Hypothalamus (tissue), 51 donors: ENCODE data around the gene COX4I1.

ENCODE experiments used
- DNase-seq, 51 donors: peaks; one replicate each; lab custom pipeline; 2025; lab: John Stamatoyannopoulos, UW

Gene COX4I1

DNA sequence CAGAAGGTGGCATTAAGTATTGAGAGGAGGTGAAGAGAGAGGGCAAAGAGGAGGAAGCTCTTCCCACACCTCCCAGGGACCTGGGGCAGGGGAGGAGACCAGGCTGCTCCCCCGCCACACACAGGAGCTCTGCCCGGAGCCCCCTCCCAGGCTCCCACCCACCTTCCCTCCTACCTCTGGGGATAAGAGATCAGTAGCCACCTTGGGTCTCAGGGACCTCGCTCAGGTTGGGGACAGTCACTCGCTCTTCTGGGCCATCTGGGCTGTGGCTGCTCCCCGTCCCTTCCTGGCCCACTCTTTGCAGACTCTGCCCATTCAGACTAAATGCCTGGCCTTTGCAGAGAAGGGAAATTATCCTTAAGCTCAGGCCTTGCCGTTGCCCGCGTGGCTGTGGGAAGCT, 33.7 kb upstream of the COX4I1 start:
- DNase-seq: no peak

- no peak for DNase-seq
These were observed 32.0 kb upstream of the COX4I1 start for GRCh38 chr16:85767531-85767930.

- DNase-seq: no peak
These were observed 31.3 kb upstream of the COX4I1 start for GRCh38 chr16:85768199-85768598.

DNA sequence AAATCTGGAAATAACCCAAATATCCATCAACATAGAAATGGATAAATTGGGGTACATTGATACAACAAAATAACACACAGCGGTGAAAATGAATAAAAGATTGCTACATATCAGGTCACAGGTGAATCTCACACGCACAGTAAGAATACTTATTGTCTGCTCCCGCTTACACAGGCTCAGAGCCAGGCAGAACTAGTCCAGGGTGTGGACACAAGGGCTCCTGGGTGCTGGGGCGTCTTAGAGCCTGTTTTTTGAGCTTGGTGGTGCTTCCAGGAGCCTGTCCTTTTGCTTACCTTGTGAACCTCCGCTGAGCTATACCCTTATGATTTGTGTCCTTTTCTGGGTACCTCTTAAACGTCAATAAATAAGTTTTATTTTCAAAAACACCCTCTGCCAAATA, 28.8 kb upstream of the COX4I1 start:
- no peak for DNase-seq

- DNase-seq: no peak
These were observed 26.5 kb upstream of the COX4I1 start for GRCh38 chr16:85773044-85773443.

DNA sequence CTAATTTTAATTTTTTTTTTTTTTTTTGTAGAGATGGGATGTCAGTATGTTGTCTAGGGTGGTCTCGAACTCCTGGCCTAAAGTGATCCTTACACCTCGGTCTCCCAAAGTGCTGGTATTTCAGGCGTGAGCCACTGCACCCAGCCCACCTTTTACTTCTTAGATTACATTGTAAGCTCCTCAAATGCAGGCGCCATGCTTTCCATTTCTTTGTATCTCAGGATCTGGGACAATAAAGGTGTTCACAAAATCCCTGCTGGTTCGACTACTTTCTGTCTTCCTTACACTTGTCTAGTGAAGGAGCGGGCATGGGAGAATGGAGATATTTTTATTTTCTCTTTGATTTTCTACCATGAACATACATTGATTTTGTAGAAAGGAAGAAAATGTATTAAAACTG, 25.4 kb upstream of the COX4I1 start:
- DNase-seq: no peak

DNA sequence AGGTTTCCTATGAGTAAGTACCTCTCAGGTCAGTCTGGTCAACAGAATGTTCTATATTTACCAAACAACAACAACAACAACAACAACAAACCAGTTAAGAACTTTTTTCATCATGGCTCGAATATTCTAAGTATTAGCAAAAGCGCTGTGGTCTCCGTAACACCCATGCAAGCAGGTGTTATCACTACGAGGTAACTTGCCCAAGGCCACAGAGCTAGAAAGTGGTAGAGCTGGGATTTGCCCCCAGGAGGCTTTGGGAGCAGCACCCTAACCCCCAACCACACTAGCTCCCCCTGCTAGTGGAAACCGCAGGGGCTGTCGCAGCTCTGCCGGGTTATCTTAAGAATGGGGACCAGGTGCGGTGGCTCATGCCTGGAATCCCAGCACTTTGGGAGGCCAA, 24.7 kb upstream of the COX4I1 start:
- DNase-seq: no peak

DNA sequence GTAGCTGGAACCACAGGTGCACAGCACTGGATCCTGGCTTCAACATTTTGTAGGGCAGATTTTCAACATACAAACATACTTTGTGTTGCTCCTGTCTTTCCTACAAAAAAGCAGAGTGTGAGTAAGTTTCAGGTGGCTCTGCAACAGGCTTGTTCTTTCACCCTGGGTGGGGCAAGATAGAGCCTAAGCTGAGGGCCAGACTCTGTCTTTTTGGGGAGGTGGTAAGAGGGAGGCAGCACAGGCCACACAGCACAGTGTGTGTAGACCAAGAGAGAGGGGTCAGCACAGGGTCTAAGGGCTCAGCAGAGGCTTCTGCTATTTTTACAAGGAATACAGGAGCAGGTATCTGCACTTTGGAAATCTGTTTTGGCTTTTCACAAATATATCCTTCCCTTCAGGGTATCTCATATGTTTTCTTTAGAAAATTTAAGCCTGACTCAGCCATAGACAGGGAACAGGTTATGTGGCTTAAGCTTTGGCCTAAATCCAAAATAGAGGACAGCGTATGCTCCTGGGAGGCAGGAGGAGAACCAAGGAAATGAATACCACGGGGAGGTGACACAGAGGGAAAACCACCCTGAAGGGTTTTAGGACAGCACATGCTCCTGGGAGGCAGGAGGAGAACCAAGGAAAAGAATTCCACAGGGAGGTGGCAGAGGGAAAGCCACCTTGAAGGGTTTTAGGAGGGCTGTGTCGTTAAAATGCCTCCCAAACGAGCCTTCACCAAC, 21.7 kb upstream of the COX4I1 start:
- DNase-seq: no peak

GRCh38 chr16:85778873-85779272, 20.6 kb upstream of the COX4I1 start:
- DNase-seq: no peak

GRCh38 chr16:85780281-85780680, 19.2 kb upstream of the COX4I1 start:
- DNase-seq: no peak

GRCh38 chr16:85781156-85781555, 18.3 kb upstream of the COX4I1 start:
- DNase-seq: no peak

DNA sequence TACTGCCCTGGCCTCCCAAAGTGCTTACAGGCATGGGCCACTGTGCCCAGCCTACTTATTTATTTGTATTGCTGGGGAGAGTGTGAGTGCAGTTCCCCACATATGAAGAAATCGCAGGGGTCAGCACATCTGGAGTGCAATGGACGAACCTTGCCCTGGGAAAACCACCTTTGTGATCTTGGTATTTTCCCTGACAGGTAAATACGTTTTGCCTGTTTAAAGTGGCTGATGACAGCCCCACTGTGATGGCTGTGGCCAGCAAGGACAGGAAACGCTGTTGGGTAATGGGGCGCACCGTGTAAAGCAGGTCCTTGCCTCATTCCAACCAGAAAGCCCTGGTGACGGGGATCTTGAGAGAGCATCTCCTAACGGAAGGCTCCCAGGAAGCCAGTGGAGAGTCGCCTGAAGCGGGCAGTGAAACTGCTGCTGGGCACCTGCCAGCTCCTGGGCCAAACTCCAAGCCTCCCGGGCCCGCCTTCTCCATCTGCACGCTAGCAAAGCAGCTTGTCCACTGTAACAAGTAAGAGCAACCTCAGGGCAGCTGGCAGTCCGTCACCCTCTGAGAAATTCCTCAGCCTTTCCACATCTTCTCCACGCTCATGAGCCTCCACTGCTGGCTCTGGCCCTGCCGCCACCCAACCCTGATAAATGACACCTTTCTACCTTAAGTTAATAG, 17.7 kb upstream of the COX4I1 start:
- DNase-seq: peak in 45 of 51 donors; percentile 5 to 82 (median 52)

- peak in 1 of 51 donors; percentile 38 for DNase-seq
These were observed 17.0 kb upstream of the COX4I1 start for GRCh38 chr16:85782451-85782850.

DNA sequence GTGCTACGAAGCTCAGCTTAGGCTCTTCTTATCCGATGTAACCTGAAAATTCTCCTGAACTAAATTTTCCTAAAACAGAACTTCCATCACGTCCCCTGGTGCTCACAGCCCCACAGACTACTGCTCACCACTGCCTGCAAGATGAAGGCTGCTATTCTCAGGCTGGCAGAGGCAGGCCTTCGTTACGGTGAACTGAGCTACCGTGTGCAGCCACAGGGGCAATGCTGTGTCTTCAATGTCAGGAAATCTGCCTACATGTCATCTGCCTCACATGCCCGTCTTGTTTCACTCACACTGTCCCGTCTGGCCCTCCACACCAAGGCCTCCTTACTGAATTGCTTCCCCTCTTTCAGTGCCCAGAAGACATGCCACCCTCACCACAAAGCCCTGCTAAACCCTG, 16.1 kb upstream of the COX4I1 start:
- DNase-seq: no peak

- DNase-seq: no peak
These were observed 14.7 kb upstream of the COX4I1 start for GRCh38 chr16:85784813-85785212.

DNA sequence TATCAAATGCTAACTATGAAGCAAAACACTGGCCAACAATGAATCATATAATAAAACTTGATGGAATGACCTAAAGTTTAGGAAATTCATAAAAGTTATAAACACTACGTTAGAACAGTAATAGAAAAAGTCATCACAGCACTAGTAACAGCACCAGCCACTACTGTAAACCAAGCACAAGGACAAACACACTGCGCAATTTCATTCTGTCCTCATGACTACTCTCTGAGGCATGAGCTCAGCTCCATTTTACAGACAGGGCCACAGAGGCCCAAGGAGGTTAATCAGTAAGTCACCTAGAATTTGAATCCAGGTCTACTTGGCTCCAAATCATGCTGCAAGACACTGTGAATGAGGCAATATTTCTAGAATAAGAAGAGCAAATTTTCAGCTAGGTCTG, 13.6 kb upstream of the COX4I1 start:
- no peak for DNase-seq

DNA sequence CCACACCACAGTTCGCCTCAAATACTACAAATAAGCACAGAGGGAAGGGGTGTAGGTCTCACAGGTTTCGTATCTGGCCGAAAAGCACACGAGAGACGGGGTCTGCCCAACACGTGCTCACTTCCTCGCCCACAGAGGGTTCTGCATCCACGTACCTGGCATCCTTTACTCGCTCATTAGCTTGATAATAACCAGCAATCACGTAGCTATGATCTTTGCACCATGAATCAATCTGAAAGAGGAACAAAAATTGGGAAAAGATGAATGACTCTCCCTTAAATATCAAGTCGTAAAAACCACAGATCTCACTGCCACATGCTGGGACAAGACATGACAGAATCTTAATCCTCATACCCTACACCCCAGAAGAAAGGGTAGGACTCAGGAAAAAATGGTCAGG, 10.7 kb upstream of the COX4I1 start:
- DNase-seq: no peak

DNA sequence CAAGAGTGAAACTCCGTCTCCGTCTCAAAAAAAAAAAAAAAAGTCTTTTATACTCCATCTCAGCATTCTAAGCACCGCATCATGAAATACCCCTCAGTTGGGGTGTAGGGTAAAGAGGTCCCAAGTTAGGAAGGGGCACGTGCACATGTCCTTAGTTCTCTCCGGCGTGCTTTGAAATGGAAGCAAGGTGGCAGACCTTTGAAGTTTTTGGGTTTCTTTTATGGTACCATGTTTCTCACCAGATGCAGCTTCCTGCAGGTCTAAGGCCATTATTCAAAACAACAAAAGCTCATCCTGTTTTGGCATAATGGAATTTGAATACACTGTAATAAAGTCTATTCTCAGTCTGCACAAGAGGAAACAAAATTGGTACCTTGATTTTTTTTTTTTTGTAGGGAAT, 9.7 kb upstream of the COX4I1 start:
- DNase-seq: no peak

GRCh38 chr16:85793662-85794298, 5.7 kb upstream of the COX4I1 start:
- no peak for DNase-seq

DNA sequence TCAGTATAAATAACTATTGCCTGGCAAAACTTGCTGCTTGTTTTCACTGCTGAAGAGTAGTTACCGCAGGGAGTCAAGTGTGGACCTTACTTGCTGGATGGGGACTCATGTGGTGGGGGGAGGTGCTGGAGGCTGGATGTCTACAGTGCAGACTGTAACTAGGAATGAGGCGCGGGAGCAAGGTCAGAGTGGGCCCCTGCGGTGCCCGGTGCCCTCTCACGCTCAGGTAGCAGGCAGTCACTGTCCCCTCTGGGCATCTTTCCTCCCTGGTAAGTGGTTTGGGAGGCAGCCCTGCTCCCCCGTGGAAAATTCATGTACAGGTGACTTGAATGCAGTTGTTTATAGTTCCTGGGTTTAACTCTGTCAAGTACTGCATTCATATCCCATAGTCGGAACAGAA, 4.8 kb upstream of the COX4I1 start:
- DNase-seq: no peak

DNA sequence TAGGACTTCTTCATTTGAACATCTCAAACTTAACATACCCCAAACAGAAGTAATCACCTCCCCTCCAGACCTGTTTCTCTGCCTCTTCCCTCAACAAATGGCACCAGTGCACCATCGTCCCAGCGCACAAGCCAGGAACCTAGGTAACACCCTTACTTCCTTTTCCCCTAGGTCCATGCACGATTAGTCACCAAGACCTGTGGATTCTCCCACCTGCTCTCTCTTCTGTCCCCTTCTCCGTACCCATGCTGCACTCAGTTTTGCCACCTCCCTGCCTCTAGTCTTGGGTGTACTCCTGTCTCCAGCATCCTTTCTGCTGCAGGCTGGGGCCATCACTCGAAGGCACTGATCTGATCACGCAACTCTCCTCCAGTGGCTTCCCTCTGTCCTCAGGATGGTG, 3.3 kb upstream of the COX4I1 start:
- DNase-seq: no peak

GRCh38 chr16:85796599-85796998, 2.9 kb upstream of the COX4I1 start:
- no peak for DNase-seq
